PC-9 (cell line): ENCODE measurements around the gene TEAD2.

Experiments used
- CTCF ChIP-seq: fragments of 200-600 bp; sonication (generic); conservative IDR thresholded peaks from 2 replicates; pipeline ENCODE4 v1.6.1; 2017; ENCODE audit warnings: mixed run types, antibody characterized with exemption, mild to moderate bottlenecking, moderate library complexity
- EZH2 ChIP-seq: fragments of 200-600 bp; sonication (generic); IDR thresholded peaks from 2 replicates; pipeline ENCODE4 v1.8.0; 2017; ENCODE audit warnings: antibody characterized with exemption, low read depth

- TF ChIP-seq CTCF = no peak
- TF ChIP-seq EZH2 = no peak
Observed at GRCh38 chr19:49301866-49302252, 60.4 kb downstream of the TEAD2 start.
